Measurements from ENCODE around the gene NOL3. TPM values are rescaled to one million over a fixed set of nuclear protein-coding genes. Genes with fewer than 3 reads are reported as not detected.
A peak's percentile ranks its signal among the peaks of the same experiment; 100 is the strongest.

Gene NOL3
- total and polyA plus RNA-seq, 2 of the 13 experiments (the other 11 are each of a cell fraction or from before 2014, with no cell fraction given): 5.7 to 20.5 TPM

GRCh38 chr16:67170168-67170948 is at the start of gene NOL3 (continued):
- peak; percentile 62; the same call in 1 of the 2 replicates for TF ChIP-seq DNMT3B (CRISPR knock-in tag; conservative IDR thresholded peaks at IDR 0.05)
- TF ChIP-seq NFE2L1 (CRISPR knock-in tag; IDR thresholded peaks at IDR 0.05; ENCODE audit: borderline replicate concordance): peak; percentile 94
- TF ChIP-seq NFYC (CRISPR knock-in tag; IDR thresholded peaks at IDR 0.05): peak; percentile 27
- no peak for TF ChIP-seq ATF7-NPFF (CRISPR knock-in tag; IDR thresholded peaks at IDR 0.05; ENCODE audit: low read depth)
- TF ChIP-seq, protein P1, sequence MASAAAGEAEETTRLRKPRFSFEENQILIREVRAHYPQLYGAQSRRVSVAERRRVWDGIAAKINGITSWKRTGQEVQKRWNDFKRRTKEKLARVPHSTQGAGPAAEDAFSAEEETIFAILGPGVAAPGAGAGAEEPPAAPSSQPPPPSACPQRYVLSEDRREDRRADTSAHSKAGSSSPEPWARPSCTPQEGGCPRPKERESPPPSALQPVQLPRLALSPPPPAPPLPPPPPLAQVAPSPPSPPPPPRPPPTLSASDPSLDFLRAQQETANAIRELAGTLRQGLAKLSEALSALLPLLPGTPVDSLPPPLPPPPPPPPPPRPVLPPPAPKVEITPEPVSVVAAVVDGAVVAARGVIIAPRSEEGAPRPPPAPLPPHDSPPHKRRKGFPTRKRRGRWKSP (CRISPR knock-in tag; IDR thresholded peaks at IDR 0.05): peak; percentile 2; the same call in 1 of the 2 replicates
- peak; percentile 75 for TF ChIP-seq ZNF143 (CRISPR knock-in tag; IDR thresholded peaks at IDR 0.05)
- no peak for TF ChIP-seq MLXIP (CRISPR knock-in tag; IDR thresholded peaks at IDR 0.05; ENCODE audit: borderline replicate concordance)
- TF ChIP-seq ZBTB1 (CRISPR knock-in tag; IDR thresholded peaks at IDR 0.05; ENCODE audit: borderline replicate concordance): 0 out of 2 replicates have a peak, but pooled peaks have one; percentile 47
- TF ChIP-seq, protein P2, sequence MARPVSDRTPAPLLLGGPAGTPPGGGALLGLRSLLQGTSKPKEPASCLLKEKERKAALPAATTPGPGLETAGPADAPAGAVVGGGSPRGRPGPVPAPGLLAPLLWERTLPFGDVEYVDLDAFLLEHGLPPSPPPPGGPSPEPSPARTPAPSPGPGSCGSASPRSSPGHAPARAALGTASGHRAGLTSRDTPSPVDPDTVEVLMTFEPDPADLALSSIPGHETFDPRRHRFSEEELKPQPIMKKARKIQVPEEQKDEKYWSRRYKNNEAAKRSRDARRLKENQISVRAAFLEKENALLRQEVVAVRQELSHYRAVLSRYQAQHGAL (CRISPR knock-in tag; IDR thresholded peaks at IDR 0.05; ENCODE audit: not compliant biosample characterization): no peak
- no peak for TF ChIP-seq TBP (CRISPR knock-in tag; IDR thresholded peaks at IDR 0.05)
- TF ChIP-seq SIX4 (CRISPR knock-in tag; IDR thresholded peaks at IDR 0.05): peak; percentile 46; the same call in 1 of the 2 replicates
- no peak for TF ChIP-seq RAD51 (IDR thresholded peaks at IDR 0.05; ENCODE audit: borderline replicate concordance)
- TF ChIP-seq ZNF234 (CRISPR knock-in tag; conservative IDR thresholded peaks at IDR 0.05): no peak
- TF ChIP-seq ATF1 (CRISPR knock-in tag; IDR thresholded peaks at IDR 0.05): no peak
- TF ChIP-seq, protein P3, sequence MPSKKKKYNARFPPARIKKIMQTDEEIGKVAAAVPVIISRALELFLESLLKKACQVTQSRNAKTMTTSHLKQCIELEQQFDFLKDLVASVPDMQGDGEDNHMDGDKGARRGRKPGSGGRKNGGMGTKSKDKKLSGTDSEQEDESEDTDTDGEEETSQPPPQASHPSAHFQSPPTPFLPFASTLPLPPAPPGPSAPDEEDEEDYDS (CRISPR knock-in tag; IDR thresholded peaks at IDR 0.05): peak; percentile 11; the same call in 1 of the 2 replicates
- TF ChIP-seq ZNF430 (CRISPR knock-in tag; IDR thresholded peaks at IDR 0.05): no peak
- no peak; the same call in 1 of the 2 replicates for TF ChIP-seq FOXA3 (CRISPR knock-in tag; IDR thresholded peaks at IDR 0.05)
- no peak for TF ChIP-seq TAF15 (IDR thresholded peaks at IDR 0.05; ENCODE audit: low read depth, low read length, poor library complexity, severe bottlenecking)
- no peak for TF ChIP-seq CC2D1A (CRISPR knock-in tag; IDR thresholded peaks at IDR 0.05)
- TF ChIP-seq ZFY (CRISPR knock-in tag; IDR thresholded peaks at IDR 0.05): peak; percentile 76; the same call in 1 of the 2 replicates
- TF ChIP-seq, protein P4, sequence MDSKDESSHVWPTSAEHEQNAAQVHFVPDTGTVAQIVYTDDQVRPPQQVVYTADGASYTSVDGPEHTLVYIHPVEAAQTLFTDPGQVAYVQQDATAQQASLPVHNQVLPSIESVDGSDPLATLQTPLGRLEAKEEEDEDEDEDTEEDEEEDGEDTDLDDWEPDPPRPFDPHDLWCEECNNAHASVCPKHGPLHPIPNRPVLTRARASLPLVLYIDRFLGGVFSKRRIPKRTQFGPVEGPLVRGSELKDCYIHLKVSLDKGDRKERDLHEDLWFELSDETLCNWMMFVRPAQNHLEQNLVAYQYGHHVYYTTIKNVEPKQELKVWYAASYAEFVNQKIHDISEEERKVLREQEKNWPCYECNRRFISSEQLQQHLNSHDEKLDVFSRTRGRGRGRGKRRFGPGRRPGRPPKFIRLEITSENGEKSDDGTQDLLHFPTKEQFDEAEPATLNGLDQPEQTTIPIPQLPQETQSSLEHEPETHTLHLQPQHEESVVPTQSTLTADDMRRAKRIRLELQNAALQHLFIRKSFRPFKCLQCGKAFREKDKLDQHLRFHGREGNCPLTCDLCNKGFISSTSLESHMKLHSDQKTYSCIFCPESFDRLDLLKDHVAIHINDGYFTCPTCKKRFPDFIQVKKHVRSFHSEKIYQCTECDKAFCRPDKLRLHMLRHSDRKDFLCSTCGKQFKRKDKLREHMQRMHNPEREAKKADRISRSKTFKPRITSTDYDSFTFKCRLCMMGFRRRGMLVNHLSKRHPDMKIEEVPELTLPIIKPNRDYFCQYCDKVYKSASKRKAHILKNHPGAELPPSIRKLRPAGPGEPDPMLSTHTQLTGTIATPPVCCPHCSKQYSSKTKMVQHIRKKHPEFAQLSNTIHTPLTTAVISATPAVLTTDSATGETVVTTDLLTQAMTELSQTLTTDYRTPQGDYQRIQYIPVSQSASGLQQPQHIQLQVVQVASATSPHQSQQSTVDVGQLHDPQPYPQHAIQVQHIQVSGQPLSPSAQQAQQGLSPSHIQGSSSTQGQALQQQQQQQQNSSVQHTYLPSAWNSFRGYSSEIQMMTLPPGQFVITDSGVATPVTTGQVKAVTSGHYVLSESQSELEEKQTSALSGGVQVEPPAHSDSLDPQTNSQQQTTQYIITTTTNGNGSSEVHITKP (CRISPR knock-in tag; IDR thresholded peaks at IDR 0.05; ENCODE audit: low read depth): peak; percentile 87
